Activated T-helper 17 cell treated with anti-CD3 and anti-CD28 coated beads, Interleukin-2, amount 50 U/mL, for 72 hours (primary cell): Measurements from ENCODE around the gene C1S. TPM values are rescaled to one million over a fixed set of nuclear protein-coding genes. Genes with fewer than 3 reads are reported as not detected.
"Not testable (repeated sequence)": the region's sequence is repeated elsewhere in the genome, so short reads cannot be mapped to it uniquely, and the experiment has no call there.

Experiments used
- ATAC-seq: fragments of 150-1000 bp; cut with Tn5 transposase; replicated peaks from 2 replicates; pipeline ENCODE4 v1.10.0; 2021; ENCODE audit warnings: mild to moderate bottlenecking, moderate library complexity
- H3K27ac Mint-ChIP-seq: one replicate; pipeline ENCODE4 v1.8.0; 2022; ENCODE audit warnings: mixed read lengths
- H3K27me3 Mint-ChIP-seq: one replicate; pipeline ENCODE4 v1.8.0; 2022; ENCODE audit warnings: mixed read lengths
- H3K36me3 Mint-ChIP-seq: one replicate; pipeline ENCODE4 v1.8.0; 2022; ENCODE audit warnings: low read depth, mild to moderate bottlenecking, mixed read lengths
- H3K4me1 Mint-ChIP-seq: one replicate; pipeline ENCODE4 v1.8.0; 2022; ENCODE audit warnings: mixed read lengths
- H3K4me3 Mint-ChIP-seq: one replicate; pipeline ENCODE4 v1.8.0; 2022; ENCODE audit warnings: mild to moderate bottlenecking, mixed read lengths
- H3K9me3 Mint-ChIP-seq: one replicate; pipeline ENCODE4 v1.8.0; 2022; ENCODE audit warnings: mixed read lengths
- total RNA-seq, 2 donors: library from RNA; stranded (reverse); gene quantifications; one replicate each; pipeline ENCODE4 v1.2.3, GENCODE V29; 2022

The C1S gene
- total RNA-seq, 2 donors from 2014 or later: 6.9 to 13.1 TPM

DNA sequence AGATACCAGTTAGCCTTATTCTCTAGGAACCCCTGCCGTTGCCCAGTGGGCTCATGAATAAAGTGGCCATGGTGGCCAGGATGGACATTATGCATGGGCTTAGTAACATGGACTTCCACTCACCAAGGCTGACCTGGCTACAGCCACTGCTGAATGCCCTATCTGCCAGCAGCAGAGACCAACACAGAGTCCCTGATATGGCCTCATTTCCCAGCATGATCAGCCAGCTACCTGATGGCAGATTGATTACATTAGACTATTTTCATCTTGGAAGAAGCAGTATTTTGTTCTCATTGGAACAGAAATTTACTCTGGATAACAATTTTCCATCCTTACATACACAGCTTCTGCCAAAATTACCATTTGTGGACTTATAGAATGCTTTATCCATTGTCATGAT lies 26.1 kb upstream of the C1S start:
- H3K4me3 Mint-ChIP-seq: no peak overlapping the region
- H3K9me3 Mint-ChIP-seq: no peaks in the 10 kb centered on the region
- H3K27me3 Mint-ChIP-seq: no peaks in the 10 kb centered on the region
- no peak for ATAC-seq
- no peak overlapping the region for H3K27ac Mint-ChIP-seq
- no peaks in the 10 kb centered on the region for H3K4me1 Mint-ChIP-seq
- H3K36me3 Mint-ChIP-seq: no peaks in the 10 kb centered on the region

DNA sequence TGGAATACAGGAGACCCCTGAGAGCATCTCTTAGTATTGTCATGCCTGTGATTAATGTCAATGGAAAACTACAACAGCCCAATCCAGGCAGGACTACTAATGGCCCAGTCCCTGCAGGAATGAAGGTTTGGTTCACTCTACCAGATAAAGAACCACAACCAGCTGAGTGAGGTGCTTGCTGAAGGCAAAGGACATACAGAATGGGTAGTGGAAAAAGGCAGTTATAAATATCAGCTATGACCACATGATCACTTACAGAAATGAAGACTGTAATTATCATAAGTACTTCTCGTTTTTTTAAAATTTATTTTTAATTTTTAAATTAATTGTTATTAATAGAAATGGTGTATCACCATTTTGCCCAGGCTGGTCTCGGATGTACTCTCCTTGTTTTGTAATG lies 25.1 kb upstream of the C1S start:
- H3K36me3 Mint-ChIP-seq: no peaks in the 10 kb centered on the region
- no peaks in the 10 kb centered on the region for H3K27me3 Mint-ChIP-seq
- no peak overlapping the region for H3K4me3 Mint-ChIP-seq
- no peaks in the 10 kb centered on the region for H3K9me3 Mint-ChIP-seq
- no peak for ATAC-seq
- no peaks in the 10 kb centered on the region for H3K4me1 Mint-ChIP-seq
- no peak overlapping the region for H3K27ac Mint-ChIP-seq

- not testable (repeated sequence) for H3K27me3 Mint-ChIP-seq, H3K4me3 Mint-ChIP-seq, H3K4me1 Mint-ChIP-seq, ATAC-seq, H3K36me3 Mint-ChIP-seq, H3K9me3 Mint-ChIP-seq, H3K27ac Mint-ChIP-seq
Observed at GRCh38 chr12:7037411-7037810, 23.1 kb upstream of the C1S start.

- Mint-ChIP-seq H3K4me3 (no peak overlapping the region), H3K27ac (no peak overlapping the region)
Observed at GRCh38 chr12:7038591-7038990, 21.9 kb upstream of the C1S start.

DNA sequence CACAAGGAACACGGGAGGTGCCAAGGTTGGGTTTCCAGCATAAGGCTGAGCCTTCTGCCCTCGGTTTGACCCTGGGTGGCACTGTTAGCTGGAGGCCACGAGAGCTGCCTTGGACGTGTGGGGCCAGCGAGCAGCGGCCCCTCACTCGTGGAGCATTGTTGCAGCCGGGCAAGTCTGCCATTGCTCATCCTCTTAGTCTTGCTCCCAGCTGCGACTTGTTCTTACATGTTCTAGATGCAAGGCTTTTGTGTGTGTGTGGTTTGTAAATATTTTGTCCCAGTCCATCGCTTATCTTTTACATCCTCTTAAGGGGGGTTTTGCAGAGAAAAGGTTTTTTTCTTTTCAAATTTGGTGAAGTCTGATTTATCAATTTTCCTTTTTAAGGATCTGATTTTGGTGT lies 21.1 kb upstream of the C1S start:
- no peaks in the 10 kb centered on the region for H3K4me1 Mint-ChIP-seq
- no peaks in the 10 kb centered on the region for H3K9me3 Mint-ChIP-seq
- no peak overlapping the region for H3K4me3 Mint-ChIP-seq
- H3K36me3 Mint-ChIP-seq: no peaks in the 10 kb centered on the region
- no peak for ATAC-seq
- H3K27me3 Mint-ChIP-seq: no peaks in the 10 kb centered on the region
- no peak overlapping the region for H3K27ac Mint-ChIP-seq

More at GRCh38 chr12:7038591-7038990, 21.9 kb upstream of the C1S start:
- Mint-ChIP-seq H3K27me3 (no peaks in the 10 kb centered on the region), H3K4me1 (no peaks in the 10 kb centered on the region), H3K9me3 (no peaks in the 10 kb centered on the region), H3K36me3 (no peaks in the 10 kb centered on the region)
- no peak for ATAC-seq

- ATAC-seq: peak; percentile 43
- no peaks in the 10 kb centered on the region for H3K27me3 Mint-ChIP-seq
- no peak overlapping the region for H3K27ac Mint-ChIP-seq
- H3K9me3 Mint-ChIP-seq: no peaks in the 10 kb centered on the region
- H3K36me3 Mint-ChIP-seq: no peaks in the 10 kb centered on the region
- no peaks in the 10 kb centered on the region for H3K4me1 Mint-ChIP-seq
- H3K4me3 Mint-ChIP-seq: no peak overlapping the region
Observed at GRCh38 chr12:7042842-7043241, 17.7 kb upstream of the C1S start.

DNA sequence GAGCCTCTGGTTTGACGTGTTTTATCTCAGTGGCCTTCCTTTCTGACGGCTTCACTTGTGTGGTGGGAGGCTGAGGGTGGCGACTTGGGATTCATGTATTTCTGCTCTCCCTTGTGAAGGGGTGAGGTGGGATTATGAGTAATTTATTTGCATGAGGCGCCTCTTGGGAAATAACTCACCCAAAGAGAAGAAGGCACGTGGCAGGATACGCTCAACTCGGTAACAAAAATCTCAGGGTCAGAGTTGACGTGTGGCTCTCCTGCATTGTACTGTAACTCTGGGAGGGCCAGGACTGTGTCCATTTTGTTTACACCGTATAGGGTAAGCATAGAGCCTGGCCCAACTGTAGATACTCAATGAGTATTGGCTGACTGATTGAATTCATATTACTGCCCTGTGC lies 14.6 kb upstream of the C1S start:
- no peaks in the 10 kb centered on the region for H3K4me1 Mint-ChIP-seq
- H3K4me3 Mint-ChIP-seq: no peak overlapping the region
- no peaks in the 10 kb centered on the region for H3K9me3 Mint-ChIP-seq
- H3K27me3 Mint-ChIP-seq: no peaks in the 10 kb centered on the region
- ATAC-seq: no peak
- H3K36me3 Mint-ChIP-seq: no peaks in the 10 kb centered on the region
- H3K27ac Mint-ChIP-seq: no peak overlapping the region

DNA sequence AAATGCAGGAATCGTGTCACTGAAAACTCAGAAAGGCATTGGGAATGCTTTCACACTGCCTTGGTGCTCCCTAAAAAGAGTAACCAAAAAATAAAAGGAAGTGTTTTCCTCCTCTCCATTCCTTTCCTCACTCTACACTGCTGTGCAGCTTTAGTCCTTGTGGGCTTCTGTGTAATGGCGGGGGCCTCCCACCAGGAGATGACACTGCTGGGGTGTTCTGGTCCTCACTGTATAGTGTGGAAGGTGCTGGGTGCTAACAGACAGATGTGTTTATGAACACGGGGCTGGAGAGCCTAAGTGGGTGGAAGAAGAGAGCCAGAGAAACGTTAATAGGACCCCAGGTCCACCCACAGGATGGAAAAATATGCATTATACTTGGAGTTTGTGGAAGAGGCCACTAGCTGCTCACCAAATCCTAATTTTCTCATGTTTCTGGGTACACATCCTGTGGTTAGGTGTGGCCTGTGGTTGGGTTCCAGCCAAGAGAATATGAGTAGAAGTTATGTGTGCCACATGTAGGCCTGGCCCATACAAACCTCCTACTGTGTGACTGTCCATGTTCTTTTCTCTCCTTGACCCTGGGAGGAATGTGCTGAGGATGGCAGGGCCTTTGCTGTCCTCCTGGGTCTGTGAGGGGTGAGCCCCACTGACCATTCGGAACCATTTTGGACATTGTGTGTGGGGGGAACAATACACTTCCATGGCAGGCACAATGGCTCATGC lies 14.0 kb upstream of the C1S start:
- H3K9me3 Mint-ChIP-seq: no peaks in the 10 kb centered on the region
- H3K27me3 Mint-ChIP-seq: no peaks in the 10 kb centered on the region
- no peak overlapping the region for H3K27ac Mint-ChIP-seq
- no peak for ATAC-seq
- no peaks in the 10 kb centered on the region for H3K4me1 Mint-ChIP-seq
- H3K36me3 Mint-ChIP-seq: no peaks in the 10 kb centered on the region
- no peak overlapping the region for H3K4me3 Mint-ChIP-seq

- Mint-ChIP-seq H3K27ac (no peak overlapping the region), H3K36me3 (no peaks in the 10 kb centered on the region), H3K9me3 (no peaks in the 10 kb centered on the region), H3K27me3 (no peaks in the 10 kb centered on the region), H3K4me1 (no peaks in the 10 kb centered on the region), H3K4me3 (no peak overlapping the region)
- no peak for ATAC-seq
Observed at GRCh38 chr12:7047306-7047705, 13.2 kb upstream of the C1S start.

- not testable (repeated sequence) for H3K27me3 Mint-ChIP-seq, H3K36me3 Mint-ChIP-seq, H3K27ac Mint-ChIP-seq, H3K4me3 Mint-ChIP-seq, H3K9me3 Mint-ChIP-seq, H3K4me1 Mint-ChIP-seq, ATAC-seq
Observed at GRCh38 chr12:7049445-7049951, 11.0 kb upstream of the C1S start.

GRCh38 chr12:7049973-7050372 lies 10.5 kb upstream of the C1S start:
- not testable (repeated sequence) for H3K36me3 Mint-ChIP-seq, ATAC-seq, H3K4me3 Mint-ChIP-seq, H3K27me3 Mint-ChIP-seq, H3K4me1 Mint-ChIP-seq, H3K27ac Mint-ChIP-seq, H3K9me3 Mint-ChIP-seq

GRCh38 chr12:7054925-7055324 lies 5.6 kb upstream of the C1S start:
- Mint-ChIP-seq H3K27me3 (peaks cover 16% of the 10 kb centered on the region), H3K9me3 (no peaks in the 10 kb centered on the region), H3K4me1 (peaks cover 5% of the 10 kb centered on the region), H3K4me3 (no peak overlapping the region), H3K27ac (no peak overlapping the region), H3K36me3 (no peaks in the 10 kb centered on the region)
- ATAC-seq: no peak

- not testable (repeated sequence) for H3K36me3 Mint-ChIP-seq, H3K4me1 Mint-ChIP-seq, H3K9me3 Mint-ChIP-seq, H3K4me3 Mint-ChIP-seq, H3K27ac Mint-ChIP-seq, ATAC-seq
- H3K27me3 Mint-ChIP-seq: peaks cover 21% of the 10 kb centered on the region
Observed at GRCh38 chr12:7055736-7056135, 4.8 kb upstream of the C1S start.

DNA sequence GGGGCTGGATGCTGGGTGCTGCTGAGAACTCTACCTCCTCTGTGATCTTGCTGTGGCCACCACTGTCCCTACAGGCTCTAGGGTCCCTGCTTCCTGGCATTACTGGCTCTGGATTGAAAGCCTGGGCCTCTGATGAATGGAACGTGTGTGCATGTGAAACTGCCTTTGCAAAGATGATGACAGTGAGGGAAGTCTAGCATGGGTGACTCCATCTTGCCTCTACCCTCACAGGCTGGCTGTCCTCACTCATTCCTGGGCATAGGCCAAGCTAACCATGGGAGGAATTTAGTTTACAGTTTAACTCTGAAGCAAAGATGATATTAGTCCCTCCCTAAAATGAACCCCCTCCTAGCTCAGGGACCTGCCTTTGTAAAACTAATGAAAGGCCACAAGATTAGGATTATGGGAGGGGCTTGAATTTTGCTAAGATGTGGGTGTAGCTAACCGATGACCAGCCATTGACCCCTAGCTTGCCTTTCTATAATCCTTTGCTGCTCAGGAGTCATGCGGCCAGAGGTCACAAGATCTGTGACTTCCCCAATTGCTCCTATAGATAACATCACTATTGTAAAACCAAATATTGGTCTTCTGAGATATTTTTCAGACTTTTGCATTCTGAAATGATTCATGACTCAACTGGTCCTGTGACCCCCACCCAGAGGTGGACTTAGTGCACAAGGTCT lies 2.2 kb upstream of the C1S start:
- ATAC-seq: no peak
- Mint-ChIP-seq H3K27ac (no peak overlapping the region), H3K4me1 (peaks cover 5% of the 10 kb centered on the region), H3K36me3 (no peaks in the 10 kb centered on the region), H3K4me3 (no peak overlapping the region), H3K27me3 (peaks cover 22% of the 10 kb centered on the region), H3K9me3 (no peaks in the 10 kb centered on the region)

DNA sequence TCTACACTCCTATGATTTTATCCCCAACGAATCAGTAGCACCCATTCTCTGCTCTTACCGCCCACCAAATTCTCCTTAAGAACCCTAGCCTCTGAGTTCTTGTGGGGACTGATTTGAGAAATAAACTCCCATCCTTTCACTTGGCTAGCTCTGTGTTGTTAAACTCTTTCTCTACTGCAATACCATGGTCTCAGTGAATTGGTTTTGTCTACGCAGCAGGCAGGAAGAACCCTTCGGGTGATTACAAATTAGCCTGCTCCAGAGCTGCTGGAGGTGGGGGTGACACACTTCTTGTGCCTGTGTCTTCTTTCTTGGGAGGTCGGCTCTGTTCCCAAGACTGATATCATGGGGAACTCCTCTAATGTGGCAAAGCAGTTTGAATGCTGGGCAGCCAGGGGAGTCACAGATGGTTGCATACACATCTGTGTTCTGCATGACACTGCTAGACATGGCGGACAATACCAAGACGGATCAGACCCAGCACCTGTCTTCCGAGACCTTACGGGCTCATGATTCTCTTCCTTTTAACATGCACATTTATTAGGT lies 1.6 kb upstream of the C1S start:
- Mint-ChIP-seq H3K4me3 (no peak overlapping the region), H3K27me3 (peaks cover 22% of the 10 kb centered on the region), H3K9me3 (no peaks in the 10 kb centered on the region), H3K36me3 (no peaks in the 10 kb centered on the region), H3K27ac (no peak overlapping the region), H3K4me1 (peaks cover 4% of the 10 kb centered on the region)
- no peak for ATAC-seq
